ENCODE data around the gene SLC11A2.

Gene SLC11A2

GRCh38 chr12:51065530-51065929 is 39.3 kb upstream of the SLC11A2 start:
- no peak for DNase-seq (ENCODE audit: low read depth, low spot score)
- TF ChIP-seq, protein P1, sequence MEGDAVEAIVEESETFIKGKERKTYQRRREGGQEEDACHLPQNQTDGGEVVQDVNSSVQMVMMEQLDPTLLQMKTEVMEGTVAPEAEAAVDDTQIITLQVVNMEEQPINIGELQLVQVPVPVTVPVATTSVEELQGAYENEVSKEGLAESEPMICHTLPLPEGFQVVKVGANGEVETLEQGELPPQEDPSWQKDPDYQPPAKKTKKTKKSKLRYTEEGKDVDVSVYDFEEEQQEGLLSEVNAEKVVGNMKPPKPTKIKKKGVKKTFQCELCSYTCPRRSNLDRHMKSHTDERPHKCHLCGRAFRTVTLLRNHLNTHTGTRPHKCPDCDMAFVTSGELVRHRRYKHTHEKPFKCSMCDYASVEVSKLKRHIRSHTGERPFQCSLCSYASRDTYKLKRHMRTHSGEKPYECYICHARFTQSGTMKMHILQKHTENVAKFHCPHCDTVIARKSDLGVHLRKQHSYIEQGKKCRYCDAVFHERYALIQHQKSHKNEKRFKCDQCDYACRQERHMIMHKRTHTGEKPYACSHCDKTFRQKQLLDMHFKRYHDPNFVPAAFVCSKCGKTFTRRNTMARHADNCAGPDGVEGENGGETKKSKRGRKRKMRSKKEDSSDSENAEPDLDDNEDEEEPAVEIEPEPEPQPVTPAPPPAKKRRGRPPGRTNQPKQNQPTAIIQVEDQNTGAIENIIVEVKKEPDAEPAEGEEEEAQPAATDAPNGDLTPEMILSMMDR (IDR thresholded peaks at IDR 0.05; ENCODE audit: low read depth, low read length): no peak
- no peak overlapping the region for H3K4me3 ChIP-seq (ENCODE audit: low read depth, low read length)
- in situ Hi-C loops (cut with HindIII; ENCODE audit: low sequenced_read_pairs): no loop called here

DNA sequence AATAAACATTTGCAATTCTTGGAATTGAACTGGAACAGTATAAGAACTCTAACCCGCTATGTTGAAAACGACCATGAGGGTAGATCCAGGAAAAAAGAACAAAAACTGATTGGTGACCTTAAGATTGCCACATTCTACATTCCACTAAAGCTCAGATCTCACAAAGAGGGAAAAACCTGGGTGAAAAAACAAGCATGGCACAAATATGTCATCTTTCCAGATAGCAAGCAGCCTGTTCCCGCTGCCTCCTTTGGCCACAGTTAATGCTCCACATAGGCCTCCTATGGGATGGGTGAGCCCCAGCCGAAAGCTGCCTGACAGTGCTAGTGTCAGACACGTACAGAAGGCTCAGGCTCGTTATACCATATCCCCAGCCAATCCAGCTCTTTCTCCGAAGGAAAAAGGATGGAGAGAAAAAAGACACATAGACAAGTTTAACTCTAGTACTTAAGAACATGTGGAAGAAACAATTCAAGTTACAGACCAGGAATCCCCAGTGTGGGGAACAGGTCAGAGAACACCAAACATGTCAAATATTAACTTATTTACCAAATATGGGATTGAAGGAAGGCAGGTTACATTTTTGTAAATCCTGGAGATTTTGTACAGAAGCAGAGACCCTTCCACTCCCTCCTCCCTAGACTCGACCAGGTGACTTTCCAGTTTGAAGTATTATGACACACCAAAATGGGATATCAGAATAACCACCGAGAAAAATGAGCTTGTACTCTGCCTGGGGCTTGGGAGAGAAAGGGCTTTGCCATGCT is 36.6 kb upstream of the SLC11A2 start:
- no peak overlapping the region for H3K4me3 ChIP-seq (ENCODE audit: low read depth, low read length)
- no peak for DNase-seq (ENCODE audit: low read depth, low spot score)
- TF ChIP-seq, protein P1 (IDR thresholded peaks at IDR 0.05; ENCODE audit: low read depth, low read length): no peak
- in situ Hi-C loops (cut with HindIII; ENCODE audit: low sequenced_read_pairs): no loop called here

DNA sequence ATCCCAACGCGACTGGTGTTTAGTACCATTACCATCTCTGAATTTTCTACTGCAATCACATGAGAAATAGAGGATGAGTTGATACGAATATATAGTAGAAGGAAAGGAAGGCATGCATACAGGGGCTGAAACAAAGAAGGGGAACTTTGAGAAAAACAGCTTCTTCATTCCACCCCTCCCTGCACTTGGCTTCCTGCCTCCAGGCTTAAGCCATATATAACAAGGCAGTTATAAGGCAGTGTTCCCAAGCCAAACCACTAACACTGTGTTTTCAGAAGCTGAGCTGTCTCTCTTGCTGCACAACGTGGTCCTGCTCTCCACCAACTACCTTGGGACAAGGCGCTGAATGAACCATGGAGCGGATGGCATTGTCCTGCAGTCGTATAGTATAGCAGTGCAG is 32.9 kb upstream of the SLC11A2 start:
- TF ChIP-seq, protein P1 (IDR thresholded peaks at IDR 0.05; ENCODE audit: low read depth, low read length): no peak
- in situ Hi-C loops (cut with HindIII; ENCODE audit: low sequenced_read_pairs): no loop called here
- no peak for DNase-seq (ENCODE audit: low read depth, low spot score)
- H3K4me3 ChIP-seq (ENCODE audit: low read depth, low read length): no peak overlapping the region

GRCh38 chr12:51056242-51056641 is 30.1 kb upstream of the SLC11A2 start:
- in situ Hi-C loops (cut with HindIII; ENCODE audit: low sequenced_read_pairs): no loop called here
- TF ChIP-seq, protein P1 (IDR thresholded peaks at IDR 0.05; ENCODE audit: low read depth, low read length): no peak
- H3K4me3 ChIP-seq (ENCODE audit: low read depth, low read length): no peak overlapping the region
- DNase-seq (ENCODE audit: low read depth, low spot score): no peak

DNA sequence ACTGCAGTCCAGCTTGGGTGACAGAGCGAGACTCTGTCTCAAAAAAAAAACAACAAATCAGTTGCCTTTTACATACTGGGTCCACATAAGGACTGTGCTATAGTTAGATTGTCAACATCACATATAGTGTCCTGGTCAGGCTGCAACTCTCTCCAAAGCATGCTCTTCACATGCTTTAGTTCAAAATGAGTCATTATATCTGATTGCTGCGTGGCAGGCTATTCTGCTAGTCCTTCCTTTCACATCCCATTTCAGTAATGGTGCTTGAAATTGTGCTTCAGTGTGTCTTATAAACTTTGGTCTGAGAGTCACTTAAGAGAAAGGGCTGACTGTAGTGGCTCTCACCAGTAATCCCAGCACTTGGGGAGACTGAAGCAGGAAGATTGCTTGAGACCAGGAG is 28.9 kb upstream of the SLC11A2 start:
- no peak for DNase-seq (ENCODE audit: low read depth, low spot score)
- in situ Hi-C loops (cut with HindIII; ENCODE audit: low sequenced_read_pairs): no loop called here
- TF ChIP-seq, protein P1 (IDR thresholded peaks at IDR 0.05; ENCODE audit: low read depth, low read length): no peak
- H3K4me3 ChIP-seq (ENCODE audit: low read depth, low read length): no peak overlapping the region

DNA sequence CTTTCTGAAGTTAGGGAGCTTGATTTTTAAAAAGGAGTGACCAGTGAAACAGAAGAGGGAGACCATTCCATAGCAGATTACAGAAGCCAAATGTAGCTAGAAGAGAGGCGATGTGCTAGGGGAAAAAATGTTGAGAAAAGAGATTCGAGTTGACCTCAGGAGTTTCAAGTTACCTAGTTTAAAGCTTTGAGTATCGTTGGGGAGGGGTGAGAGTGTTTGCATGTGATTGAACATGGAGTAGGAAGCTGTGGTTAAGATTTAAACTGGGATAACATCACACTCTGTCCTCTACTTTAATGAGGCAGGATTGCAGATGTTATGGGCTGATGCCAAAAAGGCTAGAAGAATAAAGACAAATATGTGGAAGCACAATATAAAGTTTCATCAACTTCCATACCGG is 25.6 kb upstream of the SLC11A2 start:
- TF ChIP-seq, protein P1 (IDR thresholded peaks at IDR 0.05; ENCODE audit: low read depth, low read length): no peak
- H3K4me3 ChIP-seq (ENCODE audit: low read depth, low read length): no peak overlapping the region
- in situ Hi-C loops (cut with HindIII; ENCODE audit: low sequenced_read_pairs): no loop called here
- no peak for DNase-seq (ENCODE audit: low read depth, low spot score)
